GM12865 (cell line): Measurements from ENCODE around the gene SMURF2.

ENCODE experiments used
- DNase-seq: peaks from one replicate; pipeline ENCODE4 v3.0.0; 2010; ENCODE audit warnings: low read depth
- H3K4me3 ChIP-seq: 2 replicates; pipeline ENCODE4 v1.5.1; 2011; ENCODE audit warnings: mild to moderate bottlenecking, low read depth, low read length, control low read depth
- CTCF ChIP-seq: IDR thresholded peaks from 2 replicates; pipeline ENCODE4 v1.5.1; 2011; ENCODE audit warnings: low read length, control low read depth, low read depth, inconsistent platforms; ENCODE audit not compliant: insufficient read depth; ENCODE audit errors: missing control alignments

SMURF2 gene

DNA sequence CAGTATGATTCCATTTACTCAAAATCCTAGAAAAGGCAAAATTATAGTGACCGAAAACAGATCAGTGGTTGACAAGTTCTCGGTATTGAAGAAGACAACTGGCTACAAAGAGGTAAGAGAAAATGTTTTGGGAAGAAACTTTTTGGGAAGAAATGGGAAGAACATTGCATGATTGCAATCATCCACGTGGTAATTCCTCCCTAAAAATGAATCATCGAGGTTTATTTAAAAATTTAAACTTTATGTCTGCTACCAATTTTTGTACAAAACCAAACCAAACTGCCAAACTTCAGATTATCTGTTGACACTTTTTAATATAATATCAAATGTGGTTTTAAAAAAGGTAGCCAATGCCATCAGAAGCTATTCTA is 8.1 kb downstream of the SMURF2 start:
- no peak for DNase-seq
- no peak overlapping the region for H3K4me3 ChIP-seq
- TF ChIP-seq CTCF = no peak

DNA sequence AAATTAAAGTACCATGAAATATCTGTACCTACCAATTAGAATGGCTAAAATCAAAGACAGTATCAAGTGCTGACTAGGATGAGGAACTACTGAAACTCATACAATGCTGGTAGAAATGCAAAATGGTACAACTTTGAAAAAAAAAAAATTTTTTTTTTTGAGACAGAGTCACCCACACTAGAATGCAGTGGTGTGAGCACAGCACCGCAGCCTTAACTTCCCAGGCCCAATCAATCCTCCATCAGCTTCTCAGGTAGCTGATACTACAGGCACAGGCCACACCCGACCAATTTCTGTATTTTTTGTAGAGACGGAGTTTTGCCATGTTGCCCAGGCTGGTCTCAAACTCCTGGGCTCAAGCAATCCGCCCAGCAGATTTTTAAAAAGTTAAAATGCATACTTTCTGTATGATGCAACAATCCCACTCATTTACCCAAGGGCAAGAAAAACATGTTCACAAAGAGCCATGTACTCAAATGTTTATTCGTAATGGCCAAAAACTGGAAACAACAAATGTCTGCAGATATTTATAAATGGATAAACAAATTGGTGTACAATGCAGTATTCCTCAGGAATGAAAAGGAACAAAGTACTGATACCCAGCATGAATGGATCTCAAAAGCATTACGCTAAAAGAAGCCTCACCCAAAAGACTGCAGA is 8.7 kb downstream of the SMURF2 start:
- TF ChIP-seq CTCF = no peak
- H3K4me3 ChIP-seq = no peak overlapping the region
- no peak for DNase-seq

- no peak for TF ChIP-seq CTCF
These were observed 10.2 kb downstream of the SMURF2 start for GRCh38 chr17:64651889-64652288.

GRCh38 chr17:64648234-64648633 is 13.9 kb downstream of the SMURF2 start:
- DNase-seq = no peak
- no peak overlapping the region for H3K4me3 ChIP-seq
- TF ChIP-seq CTCF = no peak

More at GRCh38 chr17:64651889-64652288, 10.2 kb downstream of the SMURF2 start:
- DNase-seq = no peak
- H3K4me3 ChIP-seq = no peak overlapping the region

DNA sequence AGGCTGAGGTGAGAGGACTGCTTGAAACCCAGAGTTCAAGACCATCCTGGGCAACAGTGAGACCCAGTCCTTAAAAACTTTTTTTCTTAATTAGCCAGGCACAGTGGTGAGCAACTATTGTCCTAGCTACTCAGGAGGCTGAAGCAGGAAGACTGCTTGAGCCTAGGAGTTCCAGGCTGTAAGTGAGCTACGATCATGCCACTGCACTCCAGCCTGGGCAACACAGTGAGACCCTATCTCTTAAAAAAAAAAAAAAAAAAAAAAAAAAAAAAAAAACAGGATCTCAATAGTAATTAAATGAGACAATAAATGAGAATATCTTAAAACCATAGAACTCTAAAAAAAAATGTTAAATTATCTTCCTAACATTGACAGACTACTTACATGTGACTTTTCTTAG is 14.3 kb downstream of the SMURF2 start:
- no peak for DNase-seq
- no peak for TF ChIP-seq CTCF
- no peak overlapping the region for H3K4me3 ChIP-seq

GRCh38 chr17:64639516-64639915 is 22.6 kb downstream of the SMURF2 start:
- no peak overlapping the region for H3K4me3 ChIP-seq
- TF ChIP-seq CTCF = no peak
- no peak for DNase-seq

GRCh38 chr17:64638552-64639203 is 23.4 kb downstream of the SMURF2 start:
- TF ChIP-seq CTCF = no peak
- no peak for DNase-seq
- H3K4me3 ChIP-seq = no peak overlapping the region
